ENCODE results near the gene SLC1A5. TPM values are rescaled to one million over a fixed set of nuclear protein-coding genes. Genes with fewer than 3 reads are reported as not detected.
A peak's percentile ranks its signal among the peaks of the same experiment; 100 is the strongest.

The SLC1A5 gene
- total and polyA plus RNA-seq, 3 donors from 2014 or later = 58.1 to 91.0 (median 69.9) TPM

GRCh38 chr19:46821512-46822409 lies 33.4 kb upstream of the SLC1A5 start:
- Histone ChIP-seq H3K36me3 (ENCODE audit: low read depth, missing control alignments) (no peaks in the 10 kb centered on the region), H3K4me1 (no peaks in the 10 kb centered on the region), H3K27me3 (no peaks in the 10 kb centered on the region), H3K4me3 (no peak overlapping the region), H3K27ac (no peak overlapping the region), H3K9me3 (no peaks in the 10 kb centered on the region)
- no peak for DNase-seq
- TF ChIP-seq CTCF (IDR thresholded peaks at IDR 0.05) (no peak), POLR2A (IDR thresholded peaks at IDR 0.05) (no peak)
- WGBS, 2 donors = 81 to 82% methylated on average over 8 to 15 of the region's 18 CpGs
- intact Hi-C loops (cut with DNase I; ENCODE audit: low total_unique reads) = no loop called here

DNA sequence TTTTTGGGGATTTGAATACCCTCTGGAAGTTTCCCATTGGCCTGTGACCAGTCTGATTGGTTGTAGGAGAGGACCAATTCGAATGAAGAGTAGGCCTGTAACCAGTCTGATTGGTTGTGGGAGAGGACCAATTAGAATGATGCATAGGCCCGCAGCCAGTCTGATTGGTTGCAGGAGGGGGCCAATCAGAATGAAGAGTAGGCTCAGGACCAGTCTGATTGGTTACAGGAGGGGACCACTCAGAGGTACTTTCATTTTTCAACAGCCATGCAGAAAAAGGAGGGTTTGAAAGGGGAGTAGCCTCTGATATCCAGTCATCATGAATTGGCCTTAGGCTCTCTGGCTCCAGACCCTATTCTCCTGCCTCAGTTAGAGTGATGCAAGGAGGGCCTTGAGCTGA lies 30.4 kb upstream of the SLC1A5 start:
- no peaks in the 10 kb centered on the region for H3K27me3 ChIP-seq

GRCh38 chr19:46815833-46816627 lies 27.6 kb upstream of the SLC1A5 start:
- Histone ChIP-seq H3K27me3 (no peaks in the 10 kb centered on the region), H3K36me3 (ENCODE audit: low read depth, missing control alignments) (no peaks in the 10 kb centered on the region), H3K9me3 (no peaks in the 10 kb centered on the region), H3K27ac (no peak overlapping the region), H3K4me3 (no peak overlapping the region), H3K4me1 (peaks cover 20% of the 10 kb centered on the region)
- intact Hi-C loops (cut with DNase I; ENCODE audit: low total_unique reads) = no loop called here
- DNase-seq = no peak
- no peak for TF ChIP-seq POLR2A (IDR thresholded peaks at IDR 0.05)
- no peak for TF ChIP-seq CTCF (IDR thresholded peaks at IDR 0.05)
- 84 to 88% methylated on average over 14 to 17 of the region's 18 CpGs for WGBS, 2 donors

More for the DNA sequence above, 30.4 kb upstream of the SLC1A5 start:
- no peak overlapping the region for H3K27ac ChIP-seq
- peak; percentile 60 for DNase-seq
- WGBS, 2 donors = 58 to 79% methylated on average over 2 of the region's 2 CpGs
- TF ChIP-seq CTCF (IDR thresholded peaks at IDR 0.05) = no peak
- TF ChIP-seq POLR2A (IDR thresholded peaks at IDR 0.05) = no peak
- intact Hi-C loops (cut with DNase I; ENCODE audit: low total_unique reads) = no loop called here
- H3K36me3 ChIP-seq (ENCODE audit: low read depth, missing control alignments) = no peaks in the 10 kb centered on the region
- H3K4me3 ChIP-seq = no peak overlapping the region
- H3K9me3 ChIP-seq = no peaks in the 10 kb centered on the region
- peaks cover 8% of the 10 kb centered on the region for H3K4me1 ChIP-seq

DNA sequence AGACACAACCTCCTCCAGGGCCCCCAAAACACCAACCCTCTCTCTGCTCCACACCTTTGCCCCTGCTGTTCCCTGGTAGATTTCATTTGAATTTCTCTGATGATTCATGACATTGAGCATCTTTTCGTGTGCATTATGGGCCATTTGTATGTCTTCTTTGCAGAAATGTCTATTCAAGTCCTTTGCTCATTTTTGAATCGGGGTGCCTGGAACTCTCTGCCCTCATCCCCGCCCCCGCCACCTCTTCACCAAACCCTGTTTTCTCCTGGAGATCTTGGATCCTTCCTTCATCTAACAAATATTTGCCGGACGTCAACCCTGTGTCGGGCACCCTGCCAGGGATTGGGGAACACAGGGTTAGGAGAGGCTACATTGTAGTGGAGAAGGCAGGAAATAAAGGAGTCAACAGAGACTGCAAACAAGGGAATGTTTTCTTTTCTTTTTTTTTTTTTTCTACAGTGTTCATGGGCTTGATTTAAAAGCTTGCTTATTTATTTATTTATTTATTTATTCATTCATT lies 25.5 kb upstream of the SLC1A5 start:
- H3K9me3 ChIP-seq = no peaks in the 10 kb centered on the region
- no peaks in the 10 kb centered on the region for H3K27me3 ChIP-seq
- H3K4me3 ChIP-seq = no peak overlapping the region
- no peaks in the 10 kb centered on the region for H3K36me3 ChIP-seq (ENCODE audit: low read depth, missing control alignments)
- peak overlapping the region; percentile 68 to 75 for H3K27ac ChIP-seq
- peaks cover 21% of the 10 kb centered on the region for H3K4me1 ChIP-seq
- WGBS, 2 donors = 13 to 18% methylated on average over 7 of the region's 7 CpGs
- no peak for TF ChIP-seq POLR2A (IDR thresholded peaks at IDR 0.05)
- no peak for TF ChIP-seq CTCF (IDR thresholded peaks at IDR 0.05)
- peak; percentile 89 for DNase-seq
- intact Hi-C loops (cut with DNase I; ENCODE audit: low total_unique reads) = no loop called here

All from testis (tissue), 3 donors.